HG03139 (cell line): ENCODE data around the gene RAB8B.

ENCODE experiments used
- ATAC-seq: cut with Tn5 transposase; IDR thresholded peaks from one replicate; pipeline ENCODE4 v1.9.1; 2021; ENCODE audit not compliant: unreplicated experiment

The RAB8B gene

DNA sequence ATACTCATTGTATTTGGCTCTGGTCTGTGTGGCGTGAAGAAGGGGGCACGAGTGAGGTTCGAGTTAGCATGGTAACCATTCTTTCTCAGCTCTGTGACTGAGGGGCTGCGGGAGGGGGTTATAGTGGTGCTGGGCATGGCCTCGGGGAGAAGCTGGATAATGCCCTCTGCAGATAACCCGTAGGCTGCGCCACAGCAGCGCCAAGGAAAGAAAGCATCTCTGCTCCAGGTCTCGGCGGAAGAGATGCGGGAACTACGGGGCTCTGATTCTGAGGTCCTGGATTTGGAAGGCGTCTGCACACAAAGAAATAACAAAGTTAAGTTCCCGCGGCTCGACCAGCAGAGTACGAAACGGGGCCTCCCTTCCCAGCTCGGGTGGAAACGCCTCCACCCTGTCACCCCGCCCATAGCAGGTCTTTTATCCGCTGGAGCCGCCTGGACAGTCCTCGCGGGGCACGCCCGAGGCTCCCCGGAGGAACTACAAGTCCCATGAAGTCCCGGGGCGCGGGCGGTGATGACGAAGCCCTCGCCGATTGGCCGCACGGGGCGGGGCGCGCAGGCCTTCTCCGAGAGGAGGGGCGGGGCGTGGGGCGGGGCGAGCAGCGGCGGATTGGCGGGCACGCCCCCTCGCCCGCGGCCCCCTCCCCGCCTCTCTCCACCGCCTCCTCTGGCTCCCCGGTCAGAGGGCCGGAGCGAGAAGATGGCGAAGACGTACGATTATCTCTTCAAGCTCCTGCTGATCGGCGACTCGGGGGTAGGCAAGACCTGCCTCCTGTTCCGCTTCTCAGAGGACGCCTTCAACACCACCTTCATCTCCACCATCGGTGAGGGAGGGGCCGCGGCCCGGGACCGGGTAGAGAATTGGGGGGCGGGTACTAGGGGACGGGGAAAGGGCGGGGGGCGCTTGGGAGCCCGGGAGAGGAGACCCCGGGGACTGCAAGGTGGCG, at the start of gene RAB8B:
Gene RAB8B, plus strand, starts transcription at position 681 of the 946 bp plus-strand sequence. Its CDS starts 19 bp downstream, at position 700.
- ATAC-seq, result peak; percentile 66

DNA sequence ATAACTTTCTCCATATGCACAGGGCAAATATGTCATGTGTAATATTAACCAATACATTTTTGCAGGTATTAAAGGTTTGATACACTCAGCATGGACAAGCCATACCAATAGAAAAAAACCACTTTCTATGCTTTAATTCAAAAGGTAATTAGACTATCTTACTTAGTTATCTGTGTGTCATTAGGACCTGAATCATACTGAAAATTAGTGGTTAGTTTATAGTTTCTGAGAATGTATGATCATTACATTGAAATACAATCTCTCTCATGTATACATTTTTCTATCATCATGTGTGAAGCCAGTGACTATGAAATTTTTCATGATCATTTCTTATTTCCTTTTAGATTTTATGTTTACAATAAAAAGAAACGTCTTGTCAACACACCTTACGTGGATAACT, 48.5 kb upstream of the RAB8B start:
- ATAC-seq, result no peak

DNA sequence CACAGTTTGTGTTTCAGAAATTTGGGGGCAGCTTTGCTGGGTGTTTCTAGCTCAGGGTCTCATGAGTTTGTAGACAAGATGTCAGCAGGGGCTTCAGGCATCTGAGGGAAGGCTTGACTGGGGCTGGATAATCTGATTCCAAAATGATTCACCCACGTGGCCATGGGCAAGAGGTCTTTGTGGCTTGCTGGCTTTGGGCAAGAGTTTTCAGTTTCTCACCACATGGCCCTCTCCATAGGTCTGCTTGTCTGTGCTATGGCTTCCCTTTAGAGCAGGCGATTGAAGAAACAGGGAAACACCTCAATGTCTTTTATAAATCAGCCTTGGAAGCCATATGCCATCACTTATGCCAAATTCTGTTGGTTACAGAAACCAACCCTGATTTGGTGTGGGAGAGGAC, 44.0 kb upstream of the RAB8B start:
- ATAC-seq, result no peak

DNA sequence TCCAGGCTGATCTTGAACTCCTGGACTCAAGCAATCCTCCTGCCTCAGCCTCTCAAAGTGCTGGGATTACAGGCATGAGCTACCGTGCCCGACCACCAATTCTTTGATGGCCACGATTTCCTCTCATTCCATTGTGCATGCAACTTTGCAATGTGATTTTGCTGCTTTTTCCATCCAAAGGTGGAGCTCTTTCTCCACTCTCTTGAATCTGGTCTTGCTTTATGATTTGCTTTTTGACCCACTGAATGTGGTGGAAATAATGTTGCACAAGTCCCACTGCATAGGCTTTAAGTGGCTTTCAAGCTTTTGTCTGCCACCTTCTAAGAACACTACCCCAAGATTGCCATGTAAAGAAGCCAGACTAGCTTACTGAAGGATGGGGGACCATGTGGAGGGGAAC, 42.7 kb upstream of the RAB8B start:
- ATAC-seq, result no peak

DNA sequence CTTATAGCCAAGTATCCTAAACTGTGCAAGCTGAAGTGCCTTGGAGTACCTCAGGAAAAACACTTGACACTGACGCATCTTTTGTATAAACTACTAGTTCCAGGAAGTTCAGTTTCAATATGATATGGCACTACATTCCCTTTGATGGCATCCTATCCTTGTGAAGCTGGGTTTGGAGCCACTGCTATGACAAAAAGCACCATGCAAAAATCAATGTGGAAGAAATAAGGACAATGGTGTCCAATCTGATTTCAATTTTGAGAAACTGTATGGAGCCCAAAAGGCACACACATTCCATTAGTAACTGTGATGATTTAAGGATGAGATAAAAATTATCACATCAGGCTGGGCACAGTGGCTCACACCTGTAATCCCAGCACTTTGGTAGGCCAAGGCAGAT, 37.7 kb upstream of the RAB8B start:
- ATAC-seq, result no peak

DNA sequence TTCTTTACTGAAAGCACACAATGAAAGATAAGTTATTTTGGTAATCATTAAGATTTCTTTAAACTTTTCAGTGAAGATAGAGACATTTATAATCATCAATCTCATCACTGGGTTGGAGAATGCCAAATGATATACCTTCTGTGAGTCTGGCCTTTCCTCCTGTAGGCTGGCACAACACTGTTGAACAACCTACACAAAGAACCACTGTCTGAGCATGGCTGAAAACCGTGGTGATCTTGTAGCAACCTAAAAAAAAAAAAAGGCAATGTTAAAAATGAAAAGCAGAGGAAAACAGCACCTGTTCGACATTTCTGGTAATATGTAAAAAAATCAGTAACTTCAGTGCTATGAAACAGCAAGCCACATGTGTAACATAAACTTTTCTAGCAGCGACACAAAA, 33.9 kb upstream of the RAB8B start:
- ATAC-seq, result no peak

DNA sequence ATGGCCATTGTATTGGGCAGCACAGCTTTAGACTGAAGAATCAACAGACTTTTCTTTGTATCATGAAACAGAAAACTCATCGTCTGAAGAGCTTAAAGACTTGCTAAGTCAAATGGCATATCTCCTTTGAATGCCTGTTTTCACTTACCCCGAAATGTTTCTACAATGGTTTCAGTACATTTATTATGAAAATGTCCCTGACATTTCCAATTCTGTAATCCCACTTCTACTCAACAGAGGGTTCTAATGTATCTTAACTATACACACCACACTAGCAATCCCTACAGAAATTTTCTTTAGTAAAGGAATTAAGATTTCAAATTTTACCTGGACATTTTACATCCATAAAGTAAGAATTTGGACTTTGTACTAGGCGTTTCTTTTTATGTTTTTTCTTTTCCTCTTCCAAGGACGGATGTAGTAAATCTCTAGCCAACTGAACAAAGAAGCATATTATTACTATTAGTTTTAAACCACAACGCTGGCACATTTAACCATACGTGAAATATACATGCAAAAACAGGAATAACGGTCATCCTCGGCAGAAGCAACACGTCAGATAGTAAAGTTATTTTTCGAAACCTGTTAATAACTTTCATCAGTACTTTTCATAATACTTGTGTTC, 33.2 kb upstream of the RAB8B start:
- no peak for ATAC-seq

DNA sequence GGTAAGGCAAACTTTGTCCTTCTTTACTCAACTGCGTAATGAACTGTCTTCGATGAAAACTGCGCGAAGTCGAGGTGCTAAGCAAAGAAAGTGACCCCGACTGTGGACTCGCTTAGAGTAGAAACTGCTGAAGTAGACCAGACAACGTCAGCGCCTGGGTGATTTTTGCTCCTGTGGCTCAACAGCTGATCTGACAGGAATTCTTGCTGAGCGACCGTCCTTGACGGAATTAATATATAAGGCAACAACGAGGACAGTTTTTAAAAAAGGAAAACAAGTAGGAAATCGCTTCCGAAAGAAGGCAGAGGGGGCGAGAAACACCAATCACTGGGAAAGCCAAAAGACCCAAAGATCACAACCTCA, 32.7 kb upstream of the RAB8B start:
- ATAC-seq, result no peak

DNA sequence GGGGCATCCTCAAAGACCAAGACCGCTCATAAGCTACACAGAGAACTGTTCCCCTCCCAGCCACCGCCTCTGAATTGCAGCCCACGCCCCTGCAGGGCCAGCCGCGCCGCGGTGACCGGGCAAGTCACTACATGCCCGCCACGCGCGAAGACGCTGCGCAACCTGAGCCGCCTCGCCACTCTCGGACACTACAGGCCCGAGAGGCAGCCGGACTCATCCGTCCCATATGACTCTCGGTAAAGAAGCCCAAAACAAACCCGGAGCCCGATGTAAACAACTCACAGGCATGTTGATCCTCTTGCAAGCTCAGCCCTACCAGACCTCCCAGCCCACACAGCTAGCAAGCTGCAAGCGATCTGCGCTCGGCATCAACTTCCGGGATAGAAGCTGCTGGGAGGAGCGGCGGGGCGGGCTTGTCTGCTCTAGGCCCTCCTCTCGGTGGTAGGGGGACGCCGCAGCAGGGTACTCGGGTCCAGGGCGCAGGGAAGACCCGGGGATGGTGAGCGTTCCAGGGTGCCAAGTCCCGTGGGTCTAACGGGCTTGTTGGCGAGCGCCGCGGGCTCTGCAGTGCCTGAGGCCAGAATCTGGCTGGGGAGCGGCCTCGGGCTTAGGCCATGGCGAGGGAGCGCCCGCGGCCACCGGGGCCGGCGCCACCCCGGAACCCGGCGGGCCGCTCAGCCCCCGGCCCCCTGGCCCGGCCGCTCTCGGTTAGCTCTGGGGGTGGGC, 32.1 kb upstream of the RAB8B start, which contains the start of gene RPS27L:
Gene RPS27L, minus strand, starts transcription at position 360 of the 726 bp plus-strand sequence. Its CDS starts 72 bp downstream, at position 288.
- peak; percentile 88 for ATAC-seq

DNA sequence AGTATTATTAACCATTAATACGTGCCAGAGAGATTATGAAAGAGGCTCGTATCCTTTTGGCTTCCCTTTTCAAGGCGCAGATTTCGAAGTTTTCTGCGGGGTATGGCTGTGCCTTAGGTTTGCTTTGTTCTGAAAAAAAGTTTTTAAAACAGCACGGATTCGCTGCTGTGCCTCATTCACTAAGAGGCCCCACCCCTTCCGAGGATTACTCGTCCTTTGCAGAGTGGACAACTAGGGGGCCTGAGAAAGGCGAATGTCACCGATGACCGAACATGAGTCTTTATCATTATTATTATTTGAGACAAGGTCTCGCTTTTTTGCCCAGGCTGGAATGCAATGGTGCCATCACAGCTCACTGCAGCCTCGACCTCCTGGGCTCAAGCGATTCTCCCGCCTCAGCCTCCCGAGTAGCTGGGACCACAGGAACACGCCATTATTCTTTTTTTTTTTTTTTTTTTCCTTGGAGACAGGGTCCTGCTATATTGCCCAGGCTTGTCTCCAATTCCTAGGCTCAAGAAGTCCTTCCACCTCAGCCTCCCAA, 31.4 kb upstream of the RAB8B start:
- ATAC-seq, result no peak

DNA sequence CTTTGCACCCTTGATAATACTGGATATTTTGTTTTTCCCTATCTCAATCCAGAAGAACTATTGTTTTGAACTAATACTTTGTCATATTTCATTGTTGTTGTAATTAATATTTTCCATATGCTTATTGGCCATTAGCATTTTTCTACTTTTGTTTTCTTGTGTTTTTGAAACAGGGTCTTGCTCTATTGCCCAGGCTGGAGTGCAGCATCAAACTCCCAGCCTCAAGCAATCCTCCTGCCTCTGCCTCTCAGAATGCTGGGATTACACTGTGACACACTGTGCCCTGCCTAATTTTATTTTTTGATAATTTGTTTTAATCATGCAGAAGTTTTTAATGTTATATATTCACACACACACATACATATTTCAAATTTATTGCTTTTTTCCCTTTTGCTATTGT, 28.8 kb upstream of the RAB8B start:
- no peak for ATAC-seq

DNA sequence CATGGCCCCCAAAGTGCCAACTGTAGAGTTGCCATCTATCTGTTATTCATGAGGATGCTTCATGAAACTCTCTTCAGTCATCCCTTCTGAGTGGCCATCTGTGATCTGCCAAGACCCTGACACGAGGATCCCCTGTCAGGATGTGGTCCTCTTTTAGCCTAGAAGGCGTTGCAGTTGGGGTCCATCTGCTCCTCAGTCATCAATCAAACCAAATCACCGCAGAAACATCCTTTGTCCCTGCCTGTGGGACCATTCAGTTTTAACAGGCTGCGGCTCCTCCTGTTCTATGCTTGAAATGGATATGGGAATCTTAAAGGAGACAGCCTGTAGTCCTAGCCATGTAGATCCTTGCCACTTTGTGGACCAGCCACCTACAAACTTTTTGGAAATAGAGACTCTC, 26.2 kb upstream of the RAB8B start:
- no peak for ATAC-seq

DNA sequence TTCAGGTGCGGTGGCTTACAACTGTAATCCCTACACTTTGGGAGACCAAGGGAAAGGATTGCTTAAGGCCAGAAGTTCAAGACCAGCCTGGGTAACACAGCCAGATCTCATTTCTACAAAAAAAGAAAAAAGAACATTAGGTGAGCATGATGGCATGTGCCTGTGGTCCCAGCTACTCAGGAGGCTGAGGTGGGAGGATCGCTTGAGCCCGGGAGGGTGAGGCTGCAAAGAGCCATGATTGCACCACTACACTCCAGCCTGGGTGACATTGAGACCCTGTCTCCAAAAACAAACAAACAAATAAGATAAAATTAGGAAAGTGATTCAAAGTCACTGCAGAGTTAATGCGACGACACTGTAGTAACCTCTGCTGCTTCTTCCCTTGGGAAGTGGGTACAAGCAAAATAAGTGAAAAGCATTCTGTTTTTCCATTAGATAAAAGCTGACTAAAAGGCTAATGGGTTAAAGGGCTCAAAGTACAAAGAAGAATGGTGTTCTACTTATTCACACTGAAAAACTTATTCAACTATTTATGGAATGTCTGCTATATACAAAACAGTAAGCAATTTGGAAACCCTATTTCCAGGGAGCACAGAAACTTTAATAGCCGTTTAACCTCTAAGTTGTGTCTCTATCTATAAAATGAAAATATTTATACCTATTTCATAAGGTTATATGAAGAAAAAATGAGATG, 24.1 kb upstream of the RAB8B start:
- ATAC-seq, result no peak

DNA sequence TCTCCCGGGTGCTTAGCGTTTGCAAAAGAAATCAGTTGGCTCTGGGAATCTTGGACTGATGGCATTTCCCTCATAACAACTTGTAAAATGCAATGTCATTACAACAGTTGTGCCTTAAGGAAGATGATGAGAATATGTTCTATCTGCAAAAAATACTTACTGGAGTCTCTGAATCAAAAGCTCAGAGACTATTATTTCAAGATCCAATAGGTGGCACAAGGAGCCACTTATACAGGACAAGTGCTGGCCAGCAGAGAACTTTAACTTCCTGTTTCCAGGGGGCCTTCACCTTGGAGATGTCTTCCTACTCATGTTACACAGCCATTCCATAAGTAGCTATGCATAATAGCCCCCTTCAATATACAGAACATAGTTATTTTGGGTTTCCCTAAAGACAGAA, 23.2 kb upstream of the RAB8B start:
- ATAC-seq, result no peak

DNA sequence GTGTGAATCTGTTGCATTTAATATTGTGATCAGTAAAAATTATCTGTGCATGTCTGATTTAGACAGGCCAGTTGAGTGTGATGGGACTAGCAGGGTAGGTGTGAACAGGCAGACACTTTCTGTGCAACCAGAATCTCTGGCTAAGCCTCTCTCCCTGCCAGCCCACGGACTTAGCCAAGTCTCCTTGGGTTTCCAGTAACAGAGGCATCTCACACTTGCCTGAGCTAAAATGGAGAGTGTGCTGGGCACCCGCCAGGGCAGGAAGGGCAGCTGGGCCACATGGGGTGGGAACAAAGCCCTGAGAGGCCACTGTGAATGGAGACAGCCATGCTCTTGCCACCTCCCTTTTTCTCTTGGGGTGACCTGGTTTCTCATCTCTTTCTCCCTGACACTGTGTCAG, 19.6 kb upstream of the RAB8B start:
- no peak for ATAC-seq

DNA sequence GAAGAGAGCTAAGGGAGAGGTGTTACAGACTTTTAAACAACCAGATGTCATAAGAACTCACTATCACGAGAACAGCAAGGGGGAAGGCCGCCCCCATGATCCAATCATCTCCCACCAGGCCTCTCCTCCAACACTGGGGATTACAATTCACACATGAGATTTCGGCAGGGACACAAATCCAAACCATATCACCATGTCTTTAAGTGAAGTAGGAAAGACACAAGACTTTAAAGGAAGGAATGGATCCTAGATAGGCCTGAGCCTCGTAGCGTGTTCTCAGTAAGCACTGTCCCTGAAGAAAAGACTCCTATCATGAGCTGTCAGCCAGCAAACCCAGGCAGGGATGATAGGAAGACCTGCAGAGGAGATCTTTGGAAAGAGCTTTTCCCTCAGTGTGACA, 17.0 kb upstream of the RAB8B start:
- no peak for ATAC-seq

DNA sequence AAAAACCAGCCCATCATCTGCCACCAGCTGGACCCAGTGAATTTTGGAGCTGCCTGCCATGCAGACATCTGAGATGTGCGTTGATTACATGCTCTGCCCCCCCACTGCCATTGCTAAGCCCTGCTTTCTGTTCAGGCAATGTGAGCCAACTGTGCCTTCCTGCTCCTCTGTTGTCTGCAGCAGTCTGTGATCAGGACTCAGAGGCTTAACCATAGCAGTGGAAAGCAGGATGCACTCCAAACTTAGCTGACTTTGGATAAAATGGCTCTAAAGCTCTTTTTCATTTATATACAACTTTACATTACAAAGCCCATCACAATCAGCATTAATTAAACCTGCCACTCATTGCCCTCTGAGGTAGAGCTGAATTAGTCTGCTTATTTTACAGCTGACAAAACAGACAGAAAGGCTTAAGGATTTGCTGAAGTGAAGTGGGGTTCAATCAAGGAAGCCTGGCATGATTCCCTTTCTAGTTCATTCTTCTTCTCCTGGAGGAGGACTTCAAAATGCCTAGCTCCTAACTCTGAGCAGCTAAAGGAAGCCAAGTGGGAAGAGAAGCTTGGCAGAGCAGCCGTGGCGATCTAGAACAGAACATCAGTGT, 16.5 kb upstream of the RAB8B start:
- ATAC-seq, result no peak

DNA sequence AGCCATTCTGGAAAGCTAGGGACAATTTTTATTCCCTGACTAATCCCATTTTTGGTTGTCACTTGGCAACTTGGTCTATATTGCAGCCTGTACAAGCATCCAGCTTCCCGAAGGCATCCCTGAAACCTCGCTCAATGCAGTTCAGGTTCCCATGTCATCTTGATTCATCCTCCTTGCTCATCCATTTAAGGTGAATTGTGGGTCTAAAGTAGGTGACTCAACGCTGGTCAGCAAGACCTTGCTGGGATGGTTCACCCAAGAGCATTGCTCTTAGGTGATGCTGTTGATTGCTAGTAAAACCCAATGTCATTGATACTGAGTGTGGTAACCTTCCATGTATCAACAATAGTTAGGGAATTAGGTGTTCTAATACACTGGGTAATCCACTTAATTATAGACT, 13.1 kb upstream of the RAB8B start:
- ATAC-seq, result no peak

DNA sequence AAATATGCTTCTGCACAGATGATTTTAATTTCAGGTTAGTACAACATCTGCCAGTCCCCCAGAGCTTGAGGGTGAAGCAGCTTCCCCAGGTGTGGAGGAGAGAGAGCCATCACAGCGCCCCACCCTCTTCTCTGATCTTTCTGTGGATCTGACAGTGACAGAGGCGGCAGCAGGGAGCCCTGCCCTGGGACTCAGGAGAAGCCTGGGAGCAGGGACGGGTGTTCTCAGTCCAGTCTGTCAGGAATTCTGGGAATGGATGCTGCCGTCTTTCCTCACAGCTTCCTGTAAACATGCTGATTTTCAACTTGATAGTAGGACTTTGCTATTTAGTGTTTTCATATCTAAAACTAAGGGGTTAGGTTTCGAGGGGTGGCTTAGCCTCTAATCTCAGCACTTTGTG, 11.4 kb upstream of the RAB8B start:
- no peak for ATAC-seq

DNA sequence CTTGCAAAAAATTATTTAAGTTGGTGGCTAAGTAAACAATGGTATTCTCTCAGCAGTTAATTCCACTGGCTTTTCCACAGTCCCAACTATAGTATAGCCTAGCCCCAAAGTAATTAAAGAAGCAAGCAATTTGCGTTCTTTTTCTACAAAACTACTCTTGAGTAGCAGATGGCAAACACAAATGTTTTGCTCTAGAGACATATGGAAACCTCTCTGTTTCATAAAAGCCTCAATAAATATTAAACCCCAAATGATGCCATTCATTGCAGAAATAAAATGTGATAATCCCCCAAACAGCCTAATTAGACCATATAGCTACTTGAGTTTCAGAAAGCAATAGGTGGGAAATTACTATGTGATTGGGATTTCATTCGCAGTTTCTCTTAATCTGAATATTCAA, 8.7 kb upstream of the RAB8B start:
- no peak for ATAC-seq
